Smooth muscle cell (in vitro differentiated cells): Measurements from ENCODE around the gene ATF5. TPM values are rescaled to one million over a fixed set of nuclear protein-coding genes. Genes with fewer than 3 reads are reported as not detected.

Source experiments
- DNase-seq: peaks from one replicate; lab custom pipeline; 2025; ENCODE audit not compliant: unreplicated experiment; lab: John Stamatoyannopoulos, UW
- H2AFZ ChIP-seq: fragments of 200-600 bp; sonication (generic); 2 replicates; pipeline ENCODE4 v1.6.0; 2016; ENCODE audit warnings: antibody characterized with exemption, low read depth, mild to moderate bottlenecking
- H3F3A ChIP-seq: fragments of 200-600 bp; sonication (generic); 2 replicates; pipeline ENCODE4 v1.6.0; 2017; ENCODE audit warnings: antibody characterized with exemption, low read depth
- H3K27ac ChIP-seq: fragments of 200-600 bp; sonication (generic); 2 replicates; pipeline ENCODE4 v1.5.1; 2016; ENCODE audit warnings: low read depth, mild to moderate bottlenecking
- H3K27me3 ChIP-seq: fragments of 200-600 bp; sonication (generic); 2 replicates; pipeline ENCODE4 v1.6.1; 2016; ENCODE audit warnings: low read depth, mild to moderate bottlenecking
- H3K36me3 ChIP-seq: fragments of 200-600 bp; sonication (generic); 2 replicates; pipeline ENCODE4 v1.5.1; 2016; ENCODE audit warnings: low read depth
- H3K4me1 ChIP-seq: fragments of 200-600 bp; sonication (generic); 2 replicates; pipeline ENCODE4 v1.5.1; 2016; ENCODE audit warnings: low read depth
- H3K4me2 ChIP-seq: fragments of 200-600 bp; sonication (generic); 2 replicates; pipeline ENCODE4 v1.6.0; 2016; ENCODE audit warnings: mild to moderate bottlenecking
- H3K4me3 ChIP-seq: fragments of 200-600 bp; sonication (generic); 2 replicates; pipeline ENCODE4 v1.5.1; 2016; ENCODE audit warnings: mild to moderate bottlenecking
- H3K79me2 ChIP-seq: fragments of 200-600 bp; sonication (generic); 2 replicates; pipeline ENCODE4 v1.6.0; 2016; ENCODE audit warnings: low read depth, mild to moderate bottlenecking
- H3K9ac ChIP-seq: fragments of 200-600 bp; sonication (generic); 2 replicates; pipeline ENCODE4 v1.6.0; 2016; ENCODE audit warnings: low read depth
- H3K9me3 ChIP-seq: fragments of 200-600 bp; sonication (generic); replicated peaks from 2 replicates; pipeline ENCODE4 v1.5.1; 2016; ENCODE audit warnings: low read depth
- H4K20me1 ChIP-seq: fragments of 200-600 bp; sonication (generic); 2 replicates; pipeline ENCODE4 v1.6.0; 2016; ENCODE audit warnings: low read depth
- CTCF ChIP-seq: fragments of 200-600 bp; sonication (generic); IDR thresholded peaks from 2 replicates; pipeline ENCODE4 v1.5.1; 2017; ENCODE audit warnings: borderline replicate concordance, mild to moderate bottlenecking, antibody characterized with exemption; ENCODE audit not compliant: insufficient read depth, poor library complexity, severe bottlenecking
- WGBS: methylation state at CpG from one replicate; pipeline ENCODE4 v1.1.7; 2016; ENCODE audit warnings: low lambda C conversion rate; 5-methylcytosine and 5-hydroxymethylcytosine counted together
- polyA plus RNA-seq: library from polyadenylated mRNA; unstranded; fragments of >200 nt; fragmentation: Nextera tagmentation; extraction: Ambion mirVana; gene quantifications from 2 replicates; pipeline ENCODE4 v1.2.1, GENCODE V29; 2016
- total RNA-seq: library from RNA; depleted of rRNA; stranded (reverse); fragments of >200 nt; gene quantifications from 2 replicates; pipeline ENCODE4 v1.2.3, GENCODE V29; 2014

ATF5 gene
- total and polyA plus RNA-seq, 2 experiments from 2014 or later, result 5.0 to 10.1 TPM

- H3K4me3 ChIP-seq, result no peak overlapping the region
- H3K27ac ChIP-seq, result no peak overlapping the region
- no peak overlapping the region for H2AFZ ChIP-seq
- 88% methylated on average over 1 of the region's 1 CpG for WGBS
- no peak overlapping the region for H3K9ac ChIP-seq
- H4K20me1 ChIP-seq, result no peaks in the 10 kb centered on the region
- H3K36me3 ChIP-seq, result no peaks in the 10 kb centered on the region
- TF ChIP-seq CTCF, result no peak
- no peaks in the 10 kb centered on the region for H3F3A ChIP-seq
- no peaks in the 10 kb centered on the region for H3K27me3 ChIP-seq
- no peaks in the 10 kb centered on the region for H3K79me2 ChIP-seq
- no peaks in the 10 kb centered on the region for H3K4me1 ChIP-seq
- H3K9me3 ChIP-seq, result no peaks in the 10 kb centered on the region
- DNase-seq, result no peak
- H3K4me2 ChIP-seq, result no peak overlapping the region
Measured at GRCh38 chr19:49892716-49893115, 36.3 kb upstream of the ATF5 start.

GRCh38 chr19:49894011-49894664 lies 34.9 kb upstream of the ATF5 start:
- TF ChIP-seq CTCF, result no peak
- DNase-seq, result no peak
- H3K36me3 ChIP-seq, result no peaks in the 10 kb centered on the region
- no peak overlapping the region for H3K27ac ChIP-seq
- H4K20me1 ChIP-seq, result no peaks in the 10 kb centered on the region
- no peaks in the 10 kb centered on the region for H3K79me2 ChIP-seq
- H3K27me3 ChIP-seq, result no peaks in the 10 kb centered on the region
- 98% methylated on average over 18 of the region's 18 CpGs for WGBS
- H3K4me2 ChIP-seq, result no peak overlapping the region
- no peaks in the 10 kb centered on the region for H3K4me1 ChIP-seq
- H3K9ac ChIP-seq, result no peak overlapping the region
- H3K4me3 ChIP-seq, result no peak overlapping the region
- no peaks in the 10 kb centered on the region for H3F3A ChIP-seq
- H3K9me3 ChIP-seq, result no peaks in the 10 kb centered on the region
- no peak overlapping the region for H2AFZ ChIP-seq

- TF ChIP-seq CTCF, result no peak
- WGBS, result 92% methylated on average over 17 of the region's 17 CpGs
- H2AFZ ChIP-seq, result no peak overlapping the region
- no peaks in the 10 kb centered on the region for H3K4me1 ChIP-seq
- no peak overlapping the region for H3K4me3 ChIP-seq
- no peaks in the 10 kb centered on the region for H4K20me1 ChIP-seq
- H3K9ac ChIP-seq, result no peak overlapping the region
- no peaks in the 10 kb centered on the region for H3K27me3 ChIP-seq
- no peaks in the 10 kb centered on the region for H3F3A ChIP-seq
- H3K79me2 ChIP-seq, result no peaks in the 10 kb centered on the region
- no peaks in the 10 kb centered on the region for H3K9me3 ChIP-seq
- no peak overlapping the region for H3K27ac ChIP-seq
- no peak overlapping the region for H3K4me2 ChIP-seq
- no peak for DNase-seq
- no peaks in the 10 kb centered on the region for H3K36me3 ChIP-seq
Measured at GRCh38 chr19:49894879-49895565, 34.0 kb upstream of the ATF5 start.
